Measurements from ENCODE around the gene SOX5.

DNA sequence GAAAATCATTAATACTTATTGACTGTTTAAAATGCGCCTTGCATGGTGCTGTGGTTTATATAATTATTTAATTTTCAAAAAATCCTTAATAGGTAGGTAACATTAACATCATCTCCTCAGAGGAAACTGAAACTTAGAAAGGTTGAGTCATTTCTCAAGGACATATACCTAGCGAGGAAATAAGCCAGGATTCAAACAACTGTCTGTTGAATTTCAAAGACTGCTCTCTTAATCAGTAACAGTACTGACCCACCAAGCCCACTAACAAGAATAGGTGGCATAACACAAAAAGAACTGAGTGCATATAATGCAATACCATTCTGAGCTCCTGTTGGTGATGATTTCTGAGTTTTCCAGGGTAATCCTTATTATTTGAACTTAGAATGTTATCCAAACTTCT is 174.3 kb downstream of the SOX5 start:
- TF ChIP-seq, protein P1, sequence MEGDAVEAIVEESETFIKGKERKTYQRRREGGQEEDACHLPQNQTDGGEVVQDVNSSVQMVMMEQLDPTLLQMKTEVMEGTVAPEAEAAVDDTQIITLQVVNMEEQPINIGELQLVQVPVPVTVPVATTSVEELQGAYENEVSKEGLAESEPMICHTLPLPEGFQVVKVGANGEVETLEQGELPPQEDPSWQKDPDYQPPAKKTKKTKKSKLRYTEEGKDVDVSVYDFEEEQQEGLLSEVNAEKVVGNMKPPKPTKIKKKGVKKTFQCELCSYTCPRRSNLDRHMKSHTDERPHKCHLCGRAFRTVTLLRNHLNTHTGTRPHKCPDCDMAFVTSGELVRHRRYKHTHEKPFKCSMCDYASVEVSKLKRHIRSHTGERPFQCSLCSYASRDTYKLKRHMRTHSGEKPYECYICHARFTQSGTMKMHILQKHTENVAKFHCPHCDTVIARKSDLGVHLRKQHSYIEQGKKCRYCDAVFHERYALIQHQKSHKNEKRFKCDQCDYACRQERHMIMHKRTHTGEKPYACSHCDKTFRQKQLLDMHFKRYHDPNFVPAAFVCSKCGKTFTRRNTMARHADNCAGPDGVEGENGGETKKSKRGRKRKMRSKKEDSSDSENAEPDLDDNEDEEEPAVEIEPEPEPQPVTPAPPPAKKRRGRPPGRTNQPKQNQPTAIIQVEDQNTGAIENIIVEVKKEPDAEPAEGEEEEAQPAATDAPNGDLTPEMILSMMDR (IDR thresholded peaks at IDR 0.05): no peak
- TF ChIP-seq EZH2 (IDR thresholded peaks at IDR 0.05; ENCODE audit: borderline replicate concordance, insufficient read depth, low read depth, low read length, poor library complexity, severe bottlenecking): no peak

All from B cell (primary cell).